Esophagus muscularis mucosa (tissue), 3 donors: ENCODE measurements around the gene HTR4.
"Not testable (repeated sequence)": the region's sequence is repeated elsewhere in the genome, so short reads cannot be mapped to it uniquely, and the experiment has no call there.

ENCODE experiments used
- POLR2A ChIP-seq: fragments of 450-650 bp; IDR thresholded peaks from one replicate; pipeline ENCODE4 v1.6.1; 2017; ENCODE audit warnings: antibody characterized with exemption, moderate library complexity, mild to moderate bottlenecking, low read depth
- POLR2AphosphoS5 ChIP-seq, 2 donors: sonication (generic); formaldehyde crosslinking; IDR thresholded peaks; one replicate each; pipeline ENCODE4 v1.6.1; 2017; ENCODE audit warnings: antibody characterized with exemption in 2 of 2
- TF ChIP-seq, protein P1 (sequence below), 3 experiments: fragments of 200-600 bp in 2 of 3; fragments of 450-650 bp in 1 of 3; sonication (generic) in 2 of 3; IDR thresholded peaks; one replicate each; pipeline ENCODE4 v1.5.1; 2017 to 2019; ENCODE audit warnings: antibody characterized with exemption in 3 of 3, mild to moderate bottlenecking in 2 of 3, moderate library complexity in 1 of 3

DNA sequence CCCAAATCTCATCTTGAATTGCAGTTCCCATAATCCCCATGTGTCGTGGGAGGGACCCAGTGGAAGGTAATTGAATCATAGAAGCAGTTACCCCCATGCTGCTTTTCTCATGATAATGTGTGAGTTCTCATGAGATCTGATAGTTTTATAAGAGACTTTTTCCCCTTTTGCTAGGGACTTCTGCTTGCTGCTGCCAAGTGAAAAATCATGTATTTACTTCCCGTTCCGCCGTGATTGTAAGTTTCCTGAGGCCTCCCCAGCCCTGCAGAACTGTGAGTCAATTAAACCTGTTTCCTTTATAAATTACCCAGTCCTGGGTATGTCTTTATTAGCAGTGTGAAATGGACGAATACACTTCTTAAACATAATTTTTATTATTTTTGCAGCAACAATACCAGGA is 185.6 kb downstream of the HTR4 start:
- TF ChIP-seq POLR2A; POLR2AphosphoS5 (IDR thresholded peaks at IDR 0.05): not testable (repeated sequence)
- TF ChIP-seq, protein P1, sequence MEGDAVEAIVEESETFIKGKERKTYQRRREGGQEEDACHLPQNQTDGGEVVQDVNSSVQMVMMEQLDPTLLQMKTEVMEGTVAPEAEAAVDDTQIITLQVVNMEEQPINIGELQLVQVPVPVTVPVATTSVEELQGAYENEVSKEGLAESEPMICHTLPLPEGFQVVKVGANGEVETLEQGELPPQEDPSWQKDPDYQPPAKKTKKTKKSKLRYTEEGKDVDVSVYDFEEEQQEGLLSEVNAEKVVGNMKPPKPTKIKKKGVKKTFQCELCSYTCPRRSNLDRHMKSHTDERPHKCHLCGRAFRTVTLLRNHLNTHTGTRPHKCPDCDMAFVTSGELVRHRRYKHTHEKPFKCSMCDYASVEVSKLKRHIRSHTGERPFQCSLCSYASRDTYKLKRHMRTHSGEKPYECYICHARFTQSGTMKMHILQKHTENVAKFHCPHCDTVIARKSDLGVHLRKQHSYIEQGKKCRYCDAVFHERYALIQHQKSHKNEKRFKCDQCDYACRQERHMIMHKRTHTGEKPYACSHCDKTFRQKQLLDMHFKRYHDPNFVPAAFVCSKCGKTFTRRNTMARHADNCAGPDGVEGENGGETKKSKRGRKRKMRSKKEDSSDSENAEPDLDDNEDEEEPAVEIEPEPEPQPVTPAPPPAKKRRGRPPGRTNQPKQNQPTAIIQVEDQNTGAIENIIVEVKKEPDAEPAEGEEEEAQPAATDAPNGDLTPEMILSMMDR (IDR thresholded peaks at IDR 0.05), result not testable (repeated sequence)
